Activated CD4-positive, alpha-beta T cell treated with anti-CD3 and anti-CD28 coated beads, Interleukin-2, amount 50 U/mL, for 16 hours (primary cell): Measurements from ENCODE around the gene DDHD1.
"Not testable (repeated sequence)": the region's sequence is repeated elsewhere in the genome, so short reads cannot be mapped to it uniquely, and the experiment has no call there.

Experiments
- DNase-seq: peaks from one replicate; pipeline ENCODE4 v3.0.0-alpha.2; 2020

DDHD1 gene

DNA sequence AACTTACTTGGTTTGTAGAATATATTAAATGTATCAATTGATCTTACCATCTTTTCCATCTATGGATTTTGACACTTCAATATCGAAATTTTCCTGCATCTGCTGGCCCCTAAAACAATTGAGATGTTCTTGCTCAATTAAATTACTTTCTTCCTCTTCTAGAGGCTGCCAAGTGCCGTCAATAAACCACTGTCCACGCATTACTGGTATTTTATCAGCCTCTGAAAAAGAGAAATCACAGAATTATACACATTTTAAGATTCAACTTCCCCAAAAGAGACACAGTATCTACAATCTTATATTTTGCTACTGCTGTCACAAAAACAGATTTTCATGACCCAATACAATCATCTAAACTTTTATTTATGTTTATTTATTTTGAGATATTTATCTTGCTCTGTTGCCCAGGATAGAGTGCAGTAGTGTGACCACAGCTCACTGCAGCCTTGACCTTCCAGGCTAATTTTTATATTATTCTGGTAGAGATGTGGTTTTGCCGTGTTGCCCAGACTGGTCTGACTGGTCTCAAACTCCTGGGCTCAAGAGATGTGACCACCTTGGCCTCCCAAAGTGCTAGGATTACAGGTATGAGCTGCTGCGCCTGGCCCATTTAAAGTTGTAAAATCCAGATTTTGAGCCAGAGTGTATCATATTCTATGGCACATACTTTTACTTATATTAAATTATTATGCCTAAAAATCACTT, 49.3 kb downstream of the DDHD1 start:
- DNase-seq: no peak

DNA sequence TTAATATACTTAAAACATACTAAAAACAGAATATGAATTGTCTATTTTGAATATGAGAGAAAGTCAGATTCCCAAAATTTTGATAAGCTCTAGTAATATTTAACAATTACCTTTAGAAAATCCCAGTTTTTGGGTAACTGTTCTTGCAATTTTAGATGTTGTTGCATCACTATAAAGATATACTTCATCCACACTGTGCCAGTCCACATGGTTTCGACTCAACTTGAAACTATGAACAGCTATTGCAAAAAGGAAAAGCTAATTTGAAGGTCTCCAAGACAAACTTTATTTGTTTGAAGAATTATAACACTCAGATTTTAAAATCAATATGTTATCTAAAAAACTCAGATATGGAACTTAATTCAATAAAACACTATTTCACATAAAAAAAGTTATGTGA, 59.9 kb downstream of the DDHD1 start:
- peak; percentile 51 for DNase-seq

DNA sequence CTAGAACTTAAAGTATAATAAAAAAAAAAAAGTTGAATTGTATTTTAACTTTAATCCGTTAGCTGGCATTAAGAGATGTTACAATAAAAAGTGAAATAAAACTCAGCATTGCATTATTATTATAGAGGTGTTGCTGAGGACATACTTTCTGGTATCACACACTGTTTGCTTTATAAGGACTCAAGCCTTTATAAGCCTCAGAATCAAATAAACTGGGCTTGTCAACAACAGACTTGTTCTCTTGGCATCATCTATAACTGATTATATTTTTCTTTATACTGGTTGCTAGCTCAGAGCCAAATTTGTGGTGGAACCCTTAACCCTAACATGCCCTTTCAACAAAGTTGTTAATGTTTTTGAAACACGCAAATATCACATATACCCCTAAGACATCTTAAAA, 62.3 kb downstream of the DDHD1 start:
- no peak for DNase-seq

DNA sequence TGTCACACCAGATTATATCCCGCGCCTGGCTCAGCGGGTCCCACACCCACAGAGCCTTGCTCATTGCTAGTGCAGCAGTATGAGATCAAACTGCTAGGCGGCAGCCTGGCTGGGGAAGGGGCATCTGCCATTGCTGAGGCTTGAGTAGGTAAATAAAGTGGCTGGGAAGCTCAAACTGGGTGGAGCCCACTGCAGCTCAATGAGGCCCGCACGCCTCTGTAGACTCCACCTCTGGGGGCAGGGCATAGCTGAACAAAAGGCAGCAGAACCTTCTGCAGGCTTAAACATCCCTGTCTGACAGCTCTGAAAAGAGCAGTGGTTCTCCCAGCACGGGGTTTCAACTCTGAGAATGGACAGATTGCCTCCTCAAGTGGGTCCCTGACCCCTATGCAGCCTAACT, 68.2 kb downstream of the DDHD1 start:
- not testable (repeated sequence) for DNase-seq

GRCh38 chr14:53064475-53064874, 88.6 kb downstream of the DDHD1 start:
- DNase-seq: no peak

- no peak for DNase-seq
These were observed 90.3 kb downstream of the DDHD1 start for GRCh38 chr14:53062856-53063255.

- peak; percentile 8 for DNase-seq
These were observed 93.1 kb downstream of the DDHD1 start for GRCh38 chr14:53060046-53060445.

DNA sequence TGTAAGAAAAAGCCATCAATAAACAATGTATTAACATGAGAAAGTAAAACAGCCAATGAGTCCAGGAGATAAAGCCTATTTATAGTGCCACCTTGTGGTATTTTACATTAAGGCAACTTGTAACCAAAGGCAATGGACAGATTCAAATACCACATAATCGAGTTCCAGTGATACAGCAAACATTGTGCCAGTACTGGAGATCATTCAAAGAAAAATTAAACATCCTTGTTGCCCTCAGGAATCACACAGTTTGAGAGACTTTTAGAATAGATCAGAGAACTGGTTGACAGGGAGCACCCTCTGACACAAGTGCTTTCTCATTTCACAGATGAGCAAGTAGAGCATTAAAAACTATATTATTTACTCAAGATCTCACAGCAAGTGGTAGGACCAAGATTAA, 98.1 kb downstream of the DDHD1 start:
- peak; percentile 44 for DNase-seq

DNA sequence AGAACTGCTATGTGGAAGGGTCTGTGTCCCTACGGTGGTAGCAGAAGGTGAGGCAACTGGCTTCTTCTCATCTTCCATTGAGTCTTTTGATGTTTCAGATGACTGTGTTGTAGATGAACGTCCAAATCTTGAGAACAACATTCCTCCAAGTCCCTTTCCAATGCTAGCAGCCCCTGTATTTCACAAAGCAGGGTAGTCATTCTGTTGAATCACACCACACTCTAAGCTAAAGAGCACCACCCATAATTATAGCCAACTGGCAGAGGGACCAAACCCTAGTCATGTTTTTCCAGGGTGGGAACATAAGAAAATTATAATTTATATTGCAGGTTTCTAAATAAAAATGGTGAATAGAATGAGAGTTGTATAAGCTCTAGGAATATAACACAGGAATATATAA, 98.7 kb downstream of the DDHD1 start:
- no peak for DNase-seq

DNA sequence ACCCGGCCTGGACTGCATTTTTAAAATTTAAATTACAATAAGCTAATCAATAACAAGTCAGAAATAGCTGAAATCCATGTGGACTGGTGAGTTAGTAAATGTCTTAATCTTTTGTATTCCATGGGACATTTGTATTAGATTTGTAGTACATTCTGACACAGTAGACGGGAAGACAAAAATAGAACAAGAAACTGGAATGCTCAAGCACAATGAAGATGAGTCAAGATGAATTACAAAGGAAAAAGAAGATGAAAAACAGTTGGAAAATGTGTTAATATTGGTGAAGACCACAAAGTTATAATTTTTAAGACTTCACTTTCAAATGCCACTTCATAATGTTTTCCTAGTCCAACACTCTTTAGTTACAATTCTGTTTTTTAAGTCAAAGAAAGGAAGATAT, 104.5 kb downstream of the DDHD1 start:
- no peak for DNase-seq

- no peak for DNase-seq
These were observed 105.6 kb downstream of the DDHD1 start for GRCh38 chr14:53047307-53048069.

- DNase-seq: no peak
These were observed 108.6 kb downstream of the DDHD1 start for GRCh38 chr14:53044486-53044885.

DNA sequence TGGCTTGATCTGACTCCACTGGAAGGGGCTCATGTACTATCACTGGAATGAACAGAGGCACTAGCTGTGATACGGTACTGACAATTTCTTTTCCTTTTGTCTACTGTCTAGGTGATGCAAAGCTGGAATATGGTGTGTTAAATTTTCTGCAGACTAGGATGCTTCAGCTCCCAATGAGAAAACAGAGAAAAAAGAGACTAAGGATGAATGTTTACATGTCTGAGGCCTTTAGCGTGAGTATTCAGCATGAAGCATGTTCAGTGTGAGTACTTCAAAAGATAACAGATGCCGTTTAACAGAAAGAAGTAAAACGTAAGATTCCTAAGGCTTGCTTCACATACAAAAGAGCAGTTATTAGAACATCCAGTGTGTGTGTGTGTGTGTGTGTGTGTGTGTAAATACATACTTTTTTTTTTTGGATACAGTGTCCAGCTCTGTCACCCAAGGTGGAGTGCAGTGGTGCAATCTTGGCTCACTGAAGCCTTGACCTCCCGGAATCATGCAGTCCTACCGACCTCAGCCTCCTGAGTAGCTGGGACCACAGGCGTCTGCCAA, 110.0 kb downstream of the DDHD1 start:
- DNase-seq: no peak

DNA sequence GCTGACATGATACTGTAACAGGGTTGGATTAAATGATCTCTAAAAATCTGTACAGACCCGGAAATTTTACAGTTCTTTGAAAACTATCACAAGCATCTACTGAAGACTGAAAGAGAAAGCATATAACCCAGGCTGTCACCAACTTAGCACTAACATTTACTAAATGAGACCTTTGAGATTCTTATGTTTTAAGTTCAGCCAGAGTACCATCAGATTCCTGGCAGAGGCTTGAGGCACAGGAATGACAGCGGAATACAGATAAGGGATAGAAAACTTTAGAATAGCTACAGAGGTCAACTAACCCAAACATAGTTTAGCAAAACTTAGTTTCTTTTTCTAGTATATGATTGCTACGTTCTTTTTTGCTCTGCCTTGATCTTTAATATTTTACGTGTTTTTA, 110.6 kb downstream of the DDHD1 start:
- DNase-seq: no peak

DNA sequence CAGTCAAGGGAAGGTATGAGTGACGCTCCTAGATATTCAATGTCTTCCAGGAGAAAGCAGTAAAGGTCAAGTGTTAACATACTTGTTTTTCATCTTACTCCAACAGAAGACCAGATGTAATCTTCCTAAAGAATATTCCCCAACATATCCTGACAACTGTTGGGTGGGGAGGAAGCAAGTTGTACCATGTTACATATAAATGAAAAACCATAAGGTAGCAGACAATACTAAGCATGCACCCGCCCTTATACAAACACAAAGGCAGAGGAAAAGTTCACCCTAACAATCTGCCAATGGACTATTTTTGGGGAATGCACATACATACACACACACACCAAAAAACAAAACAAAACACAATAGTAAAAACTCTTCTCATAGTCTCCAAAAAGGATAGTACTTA, 112.1 kb downstream of the DDHD1 start:
- DNase-seq: no peak

GRCh38 chr14:53038629-53039028, 114.5 kb downstream of the DDHD1 start:
- DNase-seq: no peak

GRCh38 chr14:53037016-53037415, 116.1 kb downstream of the DDHD1 start:
- no peak for DNase-seq

DNA sequence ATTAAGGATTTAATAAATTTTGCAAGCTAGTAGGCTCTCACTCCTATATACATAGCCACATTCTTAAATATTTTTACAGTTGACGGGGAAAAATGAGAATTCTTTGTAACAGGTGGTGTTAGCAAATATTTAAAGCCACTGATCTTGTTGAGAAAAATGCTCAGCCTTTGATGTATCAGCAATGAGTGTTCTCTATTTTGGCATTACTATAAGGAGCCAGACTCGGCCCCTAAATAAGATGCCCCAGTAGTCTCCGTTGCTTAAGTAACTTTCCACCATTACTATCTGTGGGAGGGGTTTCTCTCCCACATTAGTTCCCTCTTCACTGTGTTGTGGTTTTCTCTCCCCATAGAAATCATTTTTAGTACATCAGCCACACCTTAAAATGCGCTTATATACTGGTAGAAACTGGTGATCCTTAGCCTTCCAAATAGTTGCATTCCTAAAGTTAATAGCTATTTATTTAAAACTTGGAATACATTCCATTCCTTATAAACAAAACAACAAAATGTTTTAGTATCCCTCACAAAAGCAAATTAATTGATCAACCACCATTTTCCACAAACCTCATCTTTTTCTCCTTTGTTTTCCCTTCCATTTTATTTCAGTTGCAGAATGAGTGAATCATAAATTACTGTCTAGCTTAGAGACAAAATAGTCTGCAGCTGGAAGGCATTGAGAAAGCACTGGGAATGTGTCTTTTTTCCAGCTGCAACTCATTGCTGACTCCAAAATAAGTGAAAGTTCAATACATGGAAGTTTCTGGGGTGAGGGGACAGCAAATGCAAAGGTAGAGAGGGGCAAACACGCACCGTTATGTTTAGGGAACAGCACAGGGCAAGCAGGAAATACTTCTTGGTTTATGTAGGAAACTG, 117.5 kb downstream of the DDHD1 start:
- DNase-seq: no peak

DNA sequence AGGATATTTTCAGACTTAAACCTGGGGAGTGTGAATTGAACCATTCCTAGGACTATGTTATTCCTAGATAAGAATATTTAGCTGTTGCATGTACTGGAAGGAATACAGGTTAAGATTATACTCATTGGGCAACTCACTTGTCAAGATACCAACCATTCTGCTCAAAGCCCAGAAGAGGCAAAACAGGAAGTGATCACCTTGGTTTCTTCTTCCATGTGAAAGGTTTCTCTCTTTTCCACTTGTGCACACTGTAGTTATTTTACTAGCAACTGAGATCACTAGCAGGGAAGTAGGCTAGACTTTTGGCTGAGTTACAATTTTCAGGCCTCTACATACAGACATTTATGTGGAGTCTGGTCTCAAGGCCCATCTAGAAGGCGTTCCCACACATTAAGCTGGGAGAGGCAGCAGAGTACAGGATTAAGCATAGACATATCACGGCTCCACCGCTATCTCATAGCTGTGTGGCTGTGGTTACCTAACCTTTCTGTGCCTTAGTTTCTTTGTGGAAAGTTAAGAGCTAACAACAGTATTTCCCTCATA, 118.4 kb downstream of the DDHD1 start:
- no peak for DNase-seq

DNA sequence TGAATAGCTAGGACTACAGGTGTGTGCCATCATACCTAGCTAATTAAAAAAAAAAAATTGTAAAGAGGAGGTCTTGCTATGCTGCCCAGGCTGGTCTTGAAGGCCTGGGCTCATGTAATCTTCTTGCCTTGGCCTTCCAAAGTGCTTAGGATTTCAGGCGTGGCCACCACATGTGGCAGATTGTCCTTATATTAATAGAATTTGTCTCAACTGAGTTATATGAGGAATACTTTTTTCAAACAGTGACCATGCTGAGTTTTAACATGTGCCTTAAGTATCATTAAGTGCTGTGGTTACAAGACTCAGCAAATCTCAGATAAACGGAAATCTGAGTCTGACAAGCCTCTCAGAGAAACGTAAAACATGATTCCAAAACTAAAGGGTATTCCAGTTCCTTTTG, 119.1 kb downstream of the DDHD1 start:
- no peak for DNase-seq

GRCh38 chr14:53032838-53033390, 120.2 kb downstream of the DDHD1 start:
- no peak for DNase-seq

- DNase-seq: no peak
These were observed 120.8 kb downstream of the DDHD1 start for GRCh38 chr14:53032161-53032803.
